PC-3 (cell line): Measurements from ENCODE around the gene CNTN2. TPM values are rescaled to one million over a fixed set of nuclear protein-coding genes. Genes with fewer than 3 reads are reported as not detected.

ENCODE experiments used
- ATAC-seq: fragments of 200-7000 bp; cut with Tn5 transposase; 2 replicates; pipeline ENCODE4 v1.9.1; 2020; ENCODE audit warnings: mild to moderate bottlenecking, moderate library complexity
- BruUV-seq: library from RNA; stranded (reverse); fragments of 400-500 nt; replicated peaks from 2 replicates; lab custom pipeline; 2021; lab: Mats Ljungman, UMichigan
- CTCF ChIA-PET: fragments of 300-600 bp; sonication (Branson Sonifier 250); formaldehyde crosslinking; loops from one replicate; lab custom pipeline; 2022; ENCODE audit warnings: antibody characterized with exemption; lab: Charles Lee
- POLR2A ChIA-PET: fragments of 300-600 bp; sonication (Branson Sonifier 250); formaldehyde crosslinking; loops from one replicate; lab custom pipeline; 2022; ENCODE audit warnings: antibody characterized with exemption; ENCODE audit not compliant: unreplicated experiment; lab: Charles Lee
- DNase-seq: peaks from one replicate; pipeline ENCODE4 v3.0.0-alpha.2; 2015
- H2AFZ ChIP-seq: fragments of 300-600 bp; sonication (generic); 2 replicates; pipeline ENCODE4 v1.6.0; 2016; ENCODE audit warnings: antibody characterized with exemption, low read length
- H3F3A ChIP-seq: fragments of 300-600 bp; sonication (generic); one replicate; pipeline ENCODE4 v1.6.0; 2017; ENCODE audit warnings: antibody characterized with exemption, low read length, control low read depth, mild to moderate bottlenecking; ENCODE audit not compliant: unreplicated experiment
- H3K27ac ChIP-seq: fragments of 300-600 bp; sonication (generic); 2 replicates; pipeline ENCODE4 v1.5.1; 2016; ENCODE audit warnings: mild to moderate bottlenecking, low read length
- H3K27me3 ChIP-seq: fragments of 300-600 bp; sonication (generic); 2 replicates; pipeline ENCODE4 v1.6.1; 2016; ENCODE audit warnings: low read length, mixed read lengths
- H3K36me3 ChIP-seq: fragments of 300-600 bp; sonication (generic); 2 replicates; pipeline ENCODE4 v1.6.1; 2016; ENCODE audit warnings: low read depth, mixed run types, low read length, mixed read lengths
- H3K4me1 ChIP-seq: fragments of 300-600 bp; sonication (generic); 2 replicates; pipeline ENCODE4 v1.5.1; 2016; ENCODE audit warnings: low read length; ENCODE audit not compliant: insufficient read depth
- H3K4me2 ChIP-seq: fragments of 300-600 bp; sonication (generic); 2 replicates; pipeline ENCODE4 v1.6.0; 2016; ENCODE audit warnings: low read length
- H3K4me3 ChIP-seq: fragments of 300-600 bp; sonication (generic); 2 replicates; pipeline ENCODE4 v1.5.1; 2016; ENCODE audit warnings: mild to moderate bottlenecking, low read length, mixed read lengths
- H3K79me2 ChIP-seq: fragments of 300-600 bp; sonication (generic); 2 replicates; pipeline ENCODE4 v1.6.1; 2017; ENCODE audit warnings: low read length, mixed read lengths
- H3K9ac ChIP-seq: fragments of 300-600 bp; sonication (generic); 2 replicates; pipeline ENCODE4 v1.6.0; 2016; ENCODE audit warnings: mild to moderate bottlenecking, low read length
- H3K9me2 ChIP-seq: fragments of 300-600 bp; sonication (generic); replicated peaks from 2 replicates; pipeline ENCODE4 v1.6.1; 2016; ENCODE audit warnings: mixed run types, low read length, mixed read lengths
- H3K9me3 ChIP-seq: fragments of 300-600 bp; sonication (generic); 2 replicates; pipeline ENCODE4 v1.6.1; 2016; ENCODE audit warnings: low read length, mixed read lengths
- H4K20me1 ChIP-seq: fragments of 300-600 bp; sonication (generic); 2 replicates; pipeline ENCODE4 v1.6.1; 2016; ENCODE audit warnings: low read length, mixed read lengths
- CTCF ChIP-seq: fragments of 300-600 bp; sonication (generic); conservative IDR thresholded peaks from 2 replicates; pipeline ENCODE4 v1.5.1; 2017; ENCODE audit warnings: antibody characterized with exemption, low read depth, mild to moderate bottlenecking, low read length
- EZH2 ChIP-seq: fragments of 300-600 bp; sonication (generic); IDR thresholded peaks from one replicate; pipeline ENCODE4 v1.6.1; 2017; ENCODE audit warnings: antibody characterized with exemption, mild to moderate bottlenecking, low read length; ENCODE audit not compliant: unreplicated experiment
- EZH2phosphoT487 ChIP-seq: fragments of 300-600 bp; sonication (generic); IDR thresholded peaks from 2 replicates; pipeline ENCODE4 v1.6.1; 2018; ENCODE audit warnings: mild to moderate bottlenecking, antibody characterized with exemption, low read length, borderline replicate concordance
- intact Hi-C: fragments of 100-400 bp; cut with micrococcal nuclease; formaldehyde crosslinking; loops from 2 replicates; pipeline ENCODE4 v1.9.0; 2023
- total RNA-seq: library from RNA; depleted of rRNA; stranded (reverse); fragments of >200 nt; gene quantifications from 2 replicates; pipeline ENCODE4 v1.2.3, GENCODE V29; 2014

The CNTN2 gene
- total RNA-seq, 1 experiment from 2014 or later = 0.07 TPM

- TF ChIP-seq EZH2phosphoT487 (no peak), EZH2 (no peak), CTCF (no peak)
- Histone ChIP-seq H2AFZ (no peak overlapping the region), H4K20me1 (no peaks in the 10 kb centered on the region), H3K9ac (no peak overlapping the region), H3K36me3 (no peaks in the 10 kb centered on the region), H3K9me2 (no peaks in the 10 kb centered on the region), H3K4me2 (no peak overlapping the region), H3K9me3 (no peaks in the 10 kb centered on the region), H3F3A (no peaks in the 10 kb centered on the region), H3K27ac (no peak overlapping the region), H3K4me1 (no peaks in the 10 kb centered on the region), H3K27me3 (peaks cover 100% of the 10 kb centered on the region), H3K4me3 (no peak overlapping the region), H3K79me2 (no peaks in the 10 kb centered on the region)
- intact Hi-C loops = no loop called here
- DNase-seq = no peak
- BruUV-seq = no TSS peak
- ChIA-PET POLR2A (no interaction called here), CTCF (interaction anchor here (1.5 kb wide), 1 partner anchor 13 kb away, joined by 6 read pairs; no protein-coding TSS in a partner anchor)
- no peak for ATAC-seq
Measured at GRCh38 chr1:205048382-205048781, 5.4 kb downstream of the CNTN2 start.

- intact Hi-C loops = no loop called here
- no peaks in the 10 kb centered on the region for H3K9me3 ChIP-seq
- ChIA-PET POLR2A (no interaction called here), CTCF (no interaction called here)
- no peak overlapping the region for H2AFZ ChIP-seq
- H3K27ac ChIP-seq = no peak overlapping the region
- no peak overlapping the region for H3K9ac ChIP-seq
- TF ChIP-seq EZH2phosphoT487 (no peak), EZH2 (no peak), CTCF (no peak)
- H4K20me1 ChIP-seq = no peaks in the 10 kb centered on the region
- no peaks in the 10 kb centered on the region for H3K4me1 ChIP-seq
- no peaks in the 10 kb centered on the region for H3K79me2 ChIP-seq
- H3K27me3 ChIP-seq = peaks cover 99% of the 10 kb centered on the region
- no peaks in the 10 kb centered on the region for H3K36me3 ChIP-seq
- no peak overlapping the region for H3K4me2 ChIP-seq
- no TSS peak for BruUV-seq
- H3F3A ChIP-seq = no peaks in the 10 kb centered on the region
- ATAC-seq (no peak), DNase-seq (no peak)
- no peak overlapping the region for H3K4me3 ChIP-seq
- H3K9me2 ChIP-seq = no peaks in the 10 kb centered on the region
Measured at GRCh38 chr1:205049479-205049878, 6.5 kb downstream of the CNTN2 start.

- peaks cover 91% of the 10 kb centered on the region for H3K27me3 ChIP-seq
- no peak overlapping the region for H2AFZ ChIP-seq
- no peak for ATAC-seq
- H3K9me2 ChIP-seq = no peaks in the 10 kb centered on the region
- H3K9ac ChIP-seq = no peak overlapping the region
- H3K4me3 ChIP-seq = no peak overlapping the region
- H3K36me3 ChIP-seq = no peaks in the 10 kb centered on the region
- no peaks in the 10 kb centered on the region for H3K9me3 ChIP-seq
- ChIA-PET POLR2A (no interaction called here), CTCF (interaction anchor here (1.6 kb wide), 1 partner anchor 9 kb away, joined by 5 read pairs; no protein-coding TSS in a partner anchor)
- no peaks in the 10 kb centered on the region for H4K20me1 ChIP-seq
- no peak for DNase-seq
- intact Hi-C loops = no loop called here
- TF ChIP-seq EZH2 (no peak), CTCF (no peak), EZH2phosphoT487 (no peak)
- no peak overlapping the region for H3K4me2 ChIP-seq
- no peaks in the 10 kb centered on the region for H3K79me2 ChIP-seq
- no peak overlapping the region for H3K27ac ChIP-seq
- no TSS peak for BruUV-seq
- no peaks in the 10 kb centered on the region for H3K4me1 ChIP-seq
- H3F3A ChIP-seq = no peaks in the 10 kb centered on the region
Measured at GRCh38 chr1:205052690-205053089, 9.7 kb downstream of the CNTN2 start.
